NCI-H226 (cell line): Measurements from ENCODE around the gene CACNA1H.

ENCODE experiments used
- DNase-seq: peaks from one replicate; pipeline ENCODE4 v3.0.0-alpha.2; 2015

CACNA1H gene

GRCh38 chr16:1152651-1153259 lies at the start of gene CACNA1H:
CACNA1H (plus strand) TSS chr16:1153106; CDS start chr16:1153738, 632 bp downstream.
- no peak for DNase-seq

DNA sequence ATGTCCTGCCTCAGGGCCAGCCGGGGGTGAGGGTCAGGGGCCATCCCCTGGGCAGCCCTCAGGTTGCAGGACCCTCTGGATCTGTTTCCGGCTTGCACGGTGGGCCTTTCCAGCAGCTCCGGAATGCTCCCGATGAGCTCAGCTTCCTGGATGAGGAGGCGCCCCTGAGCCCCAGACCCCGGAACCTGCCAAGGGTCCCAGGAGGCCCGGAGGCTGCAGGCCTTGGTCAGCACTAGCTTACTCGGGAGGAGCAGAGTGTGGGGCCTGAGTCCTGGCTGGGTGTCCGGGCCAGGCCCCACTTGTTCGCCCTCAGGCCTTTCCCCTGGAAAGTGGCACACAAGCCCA lies 49.3 kb upstream of the CACNA1H start:
- no peak for DNase-seq

DNA sequence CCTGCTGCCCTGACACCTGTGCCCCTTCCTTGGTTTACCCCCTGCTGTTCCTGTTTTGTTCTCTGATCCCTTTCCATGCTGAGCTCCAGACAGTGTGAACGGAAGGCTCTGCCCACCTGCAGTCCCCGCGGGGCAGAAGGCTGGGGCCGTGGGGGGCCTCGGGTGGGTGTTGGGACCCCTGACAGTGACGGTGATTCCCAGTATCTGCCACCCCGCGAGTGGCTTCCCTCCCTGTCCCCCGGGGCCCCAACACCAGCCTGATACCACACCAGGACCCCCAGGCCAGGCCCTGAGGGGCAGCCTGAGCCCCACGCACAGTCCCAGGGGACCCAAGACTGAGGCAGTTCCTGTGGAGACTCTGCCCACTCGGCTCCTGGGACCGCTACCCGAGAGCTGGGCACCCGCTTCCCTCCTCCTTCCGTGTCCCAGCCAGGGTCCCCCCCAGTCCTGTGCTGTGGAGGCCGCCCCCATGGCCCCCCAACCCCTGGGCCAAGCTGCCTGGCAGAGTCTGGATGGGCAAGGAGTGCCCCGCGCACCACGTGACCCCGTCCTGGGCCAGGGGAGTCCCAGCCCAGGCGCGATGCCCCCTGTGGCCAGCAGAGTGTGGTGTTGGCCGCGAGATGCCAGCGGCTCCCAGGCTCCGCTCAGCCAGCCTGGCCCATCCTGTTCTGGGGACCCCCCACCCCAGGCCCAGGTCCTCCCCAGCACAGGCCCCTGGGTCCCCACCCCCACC lies 46.9 kb upstream of the CACNA1H start:
- DNase-seq, result peak; percentile 57

DNA sequence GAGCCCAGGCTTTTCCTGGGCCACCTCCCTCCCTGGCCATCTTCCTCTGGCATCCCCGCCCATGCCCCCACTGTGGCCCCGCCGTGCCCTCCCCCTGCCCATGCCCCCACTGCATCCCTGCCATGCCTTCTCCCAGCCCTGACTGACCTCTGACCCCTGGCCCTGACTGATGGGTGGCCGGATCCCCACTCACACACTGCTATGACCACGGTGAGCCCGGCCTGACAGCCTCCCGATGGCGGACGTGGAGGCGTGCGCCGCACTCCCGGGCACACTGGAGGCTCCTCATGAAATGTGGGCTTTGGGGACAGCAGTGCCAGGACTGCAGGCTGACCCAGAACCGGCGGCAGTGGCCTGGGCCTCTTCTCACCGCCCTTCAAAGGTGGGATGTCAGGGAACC lies 46.2 kb upstream of the CACNA1H start:
- no peak for DNase-seq

- DNase-seq, result no peak
Observed at GRCh38 chr16:1107141-1107540, 45.8 kb upstream of the CACNA1H start.

DNA sequence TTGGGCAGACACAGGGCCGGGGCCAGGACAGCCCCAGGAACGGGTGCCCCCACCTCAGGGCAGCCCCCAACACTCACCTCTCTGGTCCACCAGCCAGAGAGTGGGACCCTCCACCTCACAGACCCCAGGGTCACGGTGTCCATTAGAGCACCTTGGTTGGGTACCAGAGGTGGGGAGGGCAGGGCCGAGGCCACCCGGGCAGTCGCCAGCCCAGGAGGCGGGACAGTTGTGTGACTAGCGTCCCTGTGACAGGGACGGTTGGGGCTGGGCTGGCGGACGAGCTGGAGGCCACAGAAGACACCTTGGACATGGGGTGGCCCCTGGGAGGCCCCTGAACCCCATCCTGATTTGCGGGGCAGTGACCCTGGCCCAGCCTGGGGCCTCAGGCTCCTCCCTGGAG lies 45.2 kb upstream of the CACNA1H start:
- DNase-seq, result no peak

DNA sequence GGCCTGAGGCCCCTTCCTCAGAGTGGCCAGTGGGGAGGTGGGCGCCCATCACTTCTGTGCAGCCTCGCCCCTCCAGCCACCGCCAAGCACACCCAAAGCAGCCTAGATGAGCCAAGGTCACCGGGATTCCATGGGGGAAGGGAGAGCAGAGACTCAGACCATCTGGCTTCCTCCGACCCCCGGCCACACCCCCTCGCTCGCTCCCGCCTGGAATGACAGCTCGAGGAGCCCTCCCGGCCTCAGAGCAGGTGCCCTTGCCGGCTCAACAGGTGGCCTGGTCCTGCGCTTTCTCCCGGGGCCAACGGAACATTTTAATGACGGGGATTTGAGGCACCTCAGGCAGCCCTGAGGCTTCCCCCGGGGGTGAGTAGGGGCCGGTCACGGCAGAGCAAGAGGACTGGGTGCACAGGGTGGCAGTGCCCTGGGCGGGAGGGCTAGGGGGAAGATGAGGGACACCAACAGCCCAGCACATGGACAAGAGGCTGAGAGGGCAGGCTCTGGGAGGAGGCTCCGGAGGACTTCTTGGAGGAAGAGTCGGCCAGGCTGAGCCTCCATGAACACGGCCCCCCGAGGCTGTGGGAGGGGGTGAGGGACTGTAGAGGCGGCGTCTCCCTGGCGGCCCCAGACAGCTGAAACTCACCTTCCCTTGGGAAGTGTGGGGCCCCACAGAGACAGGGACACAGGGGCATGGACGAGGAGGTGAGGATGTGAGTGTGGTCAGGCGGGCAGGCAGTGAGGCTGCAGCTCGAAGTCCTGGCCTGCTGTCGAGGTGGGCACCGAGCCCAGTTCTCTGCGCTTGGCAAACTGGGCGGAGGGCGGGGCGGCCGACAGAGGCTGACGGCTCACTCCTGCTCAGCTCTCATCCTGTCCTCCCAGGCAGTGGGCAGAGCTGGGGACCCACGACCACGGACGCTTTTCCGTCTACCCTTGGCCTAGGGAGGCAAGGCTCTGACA lies 44.3 kb upstream of the CACNA1H start:
- DNase-seq, result peak; percentile 66

DNA sequence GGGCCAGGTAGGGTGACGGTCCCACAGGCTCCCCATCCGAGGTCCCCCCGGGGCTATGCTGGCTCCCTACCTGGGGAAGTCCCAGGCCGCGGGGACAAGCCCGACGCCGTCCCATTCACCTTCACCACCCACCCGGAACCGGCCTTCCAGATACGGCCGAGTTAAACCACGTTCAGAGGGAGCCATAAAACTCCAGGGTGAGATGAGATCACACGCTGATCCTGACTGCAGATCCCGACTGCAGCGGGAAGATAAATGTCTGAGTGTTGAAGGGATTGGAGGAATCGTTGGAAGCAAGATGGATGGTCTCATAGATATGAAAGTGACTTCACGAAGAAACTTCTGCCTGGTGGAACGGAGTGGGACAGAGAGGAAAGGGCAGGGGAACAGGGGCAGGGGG lies 43.3 kb upstream of the CACNA1H start:
- DNase-seq, result no peak

DNA sequence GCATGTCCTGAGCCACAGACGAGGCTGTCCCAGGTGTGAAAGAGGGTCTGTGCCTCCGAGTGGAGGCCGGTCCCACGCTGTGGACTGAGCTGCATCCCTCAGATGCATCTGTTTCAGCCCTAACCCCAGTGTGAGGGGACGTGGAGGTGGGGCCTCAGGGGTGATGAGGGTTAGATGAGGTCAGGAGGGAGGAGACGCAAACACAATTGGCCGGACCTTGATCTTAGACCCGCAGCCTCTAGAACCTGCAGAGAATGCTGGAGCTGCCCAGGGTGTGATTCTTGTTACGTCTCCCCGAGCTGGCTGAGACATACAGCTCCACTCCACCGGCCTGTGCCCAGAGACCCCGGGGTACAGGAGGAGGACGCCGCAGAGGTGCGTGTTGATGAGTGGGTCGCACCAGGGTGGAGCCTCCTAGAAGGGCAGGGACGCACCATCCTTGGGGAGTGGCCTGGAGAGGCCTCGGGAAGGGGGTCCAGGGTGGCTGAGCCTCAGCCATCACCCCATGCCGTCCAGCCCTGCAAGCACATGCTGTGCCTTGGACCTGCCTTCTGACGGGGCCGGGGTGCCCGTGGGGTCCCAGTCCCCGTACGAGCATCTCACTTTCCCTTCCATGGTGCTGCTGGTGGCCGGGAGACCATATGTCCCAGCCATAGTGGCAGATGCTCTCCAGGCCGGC lies 40.3 kb upstream of the CACNA1H start:
- no peak for DNase-seq

DNA sequence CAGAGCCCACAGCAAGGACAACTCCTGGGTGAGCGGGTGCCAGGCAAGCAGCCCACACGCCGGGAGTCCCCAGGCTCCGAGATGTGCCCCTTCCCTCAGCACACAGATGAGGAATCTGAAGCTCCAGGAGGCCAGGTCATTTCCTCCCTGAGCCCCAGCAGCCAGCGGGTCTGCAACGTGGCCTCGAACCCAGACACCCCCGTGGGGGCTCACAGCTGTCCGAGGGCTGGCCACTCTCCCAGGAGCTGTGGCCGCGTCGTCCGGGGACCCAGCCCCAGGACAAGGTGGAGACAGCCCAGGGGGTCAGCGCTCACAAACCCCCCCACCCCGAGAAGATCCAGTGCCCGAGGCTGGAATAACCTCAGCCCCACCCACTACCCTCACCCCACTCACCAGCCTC lies 39.4 kb upstream of the CACNA1H start:
- DNase-seq, result no peak

GRCh38 chr16:1113889-1114526 lies 38.9 kb upstream of the CACNA1H start:
- DNase-seq, result no peak

DNA sequence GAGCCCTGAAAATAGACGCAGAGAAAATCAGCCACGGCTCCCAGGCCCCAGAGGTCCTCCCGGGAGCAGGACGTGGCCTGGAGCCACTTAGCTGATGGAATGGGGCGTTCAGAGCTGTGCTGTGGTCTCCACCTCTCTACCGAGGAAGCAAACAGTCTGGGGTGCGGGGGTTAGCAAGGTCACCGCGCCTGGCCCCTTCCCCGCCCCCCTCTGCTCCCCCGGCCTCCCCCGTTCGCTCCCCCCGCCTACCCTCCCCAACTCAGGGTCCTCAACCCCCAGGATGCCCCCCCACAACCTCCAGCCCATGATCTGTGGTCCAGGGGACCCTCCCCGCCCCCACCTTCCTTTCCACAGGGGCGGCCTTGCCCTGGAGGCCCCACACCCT lies 36.2 kb upstream of the CACNA1H start:
- no peak for DNase-seq

DNA sequence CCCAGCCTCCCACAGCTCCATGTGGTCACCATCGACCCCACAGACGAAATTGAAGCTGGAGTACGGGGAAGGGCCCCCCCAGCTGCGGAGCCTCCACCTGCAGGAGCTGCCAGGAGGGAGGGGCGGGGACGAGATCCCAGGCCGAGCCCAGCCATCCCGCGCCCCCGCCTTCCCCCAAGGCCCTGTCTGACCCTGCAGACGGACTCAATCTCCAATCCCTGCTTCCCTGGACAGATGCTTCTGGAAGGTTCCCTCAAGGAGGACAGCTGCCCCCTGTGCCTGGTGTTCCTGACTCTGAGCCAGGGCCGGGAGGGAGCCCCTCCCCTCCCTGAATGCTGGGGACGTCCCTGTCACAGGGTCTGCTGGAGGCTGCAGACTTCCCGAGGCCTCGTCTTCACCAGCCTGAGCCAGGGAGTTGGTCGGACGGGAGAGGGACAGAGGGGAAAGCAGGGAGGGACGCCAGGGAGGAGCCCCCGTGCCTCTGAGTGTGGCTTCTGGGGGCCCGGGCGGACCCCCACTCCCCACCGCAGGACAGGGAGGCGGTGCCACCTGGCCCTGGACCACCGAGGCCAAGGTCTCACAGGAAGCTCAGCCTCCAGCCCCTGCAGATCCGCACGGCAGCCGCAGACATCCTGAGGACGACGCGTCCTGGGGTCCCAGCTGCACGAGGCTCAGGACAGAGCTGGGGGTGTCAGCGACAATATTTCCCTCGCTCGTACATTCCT lies 35.6 kb upstream of the CACNA1H start:
- no peak for DNase-seq

DNA sequence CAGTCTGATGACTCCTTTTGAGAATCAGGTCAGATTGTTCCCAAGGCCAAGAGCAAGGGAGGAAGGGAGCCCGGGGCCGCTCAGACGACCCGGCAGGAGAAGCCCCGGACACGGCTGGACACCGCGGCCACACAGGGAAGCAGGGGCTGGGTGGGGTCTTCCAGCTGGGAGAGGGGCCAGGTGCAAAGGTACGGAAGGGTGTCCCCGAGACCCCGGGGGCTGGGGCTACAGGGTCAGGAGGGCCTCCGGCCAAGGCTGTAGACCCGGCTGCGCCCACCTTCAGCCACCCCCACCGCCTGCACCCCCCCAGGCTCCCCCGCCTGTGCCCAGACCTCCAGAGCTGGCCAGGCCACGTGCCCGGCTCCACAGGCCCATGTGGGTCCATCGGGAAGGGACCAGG lies 35.0 kb upstream of the CACNA1H start:
- DNase-seq, result no peak

DNA sequence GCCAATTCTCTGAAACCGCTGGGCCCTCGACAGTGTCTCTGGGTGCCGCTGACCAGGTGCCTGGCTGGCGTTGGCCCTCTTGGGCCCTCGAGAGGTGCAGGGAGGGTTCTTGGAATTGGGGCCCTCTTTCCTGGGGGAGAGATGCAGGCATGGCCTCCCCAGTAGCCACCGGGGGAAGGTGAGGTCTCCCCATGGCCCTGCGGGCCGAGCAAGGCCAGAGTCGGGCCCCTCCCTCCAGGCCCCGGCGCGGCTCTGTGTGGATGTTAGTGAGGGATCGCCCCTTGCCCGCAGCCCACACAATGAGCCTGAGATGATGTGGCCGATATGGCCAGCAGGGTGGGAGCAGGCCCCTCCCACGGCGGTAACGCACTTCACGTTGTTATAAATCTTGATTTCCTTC lies 33.8 kb upstream of the CACNA1H start:
- no peak for DNase-seq

- DNase-seq, result no peak
Observed at GRCh38 chr16:1119766-1120576, 32.9 kb upstream of the CACNA1H start.

- DNase-seq, result no peak
Observed at GRCh38 chr16:1120577-1120941, 32.3 kb upstream of the CACNA1H start.

DNA sequence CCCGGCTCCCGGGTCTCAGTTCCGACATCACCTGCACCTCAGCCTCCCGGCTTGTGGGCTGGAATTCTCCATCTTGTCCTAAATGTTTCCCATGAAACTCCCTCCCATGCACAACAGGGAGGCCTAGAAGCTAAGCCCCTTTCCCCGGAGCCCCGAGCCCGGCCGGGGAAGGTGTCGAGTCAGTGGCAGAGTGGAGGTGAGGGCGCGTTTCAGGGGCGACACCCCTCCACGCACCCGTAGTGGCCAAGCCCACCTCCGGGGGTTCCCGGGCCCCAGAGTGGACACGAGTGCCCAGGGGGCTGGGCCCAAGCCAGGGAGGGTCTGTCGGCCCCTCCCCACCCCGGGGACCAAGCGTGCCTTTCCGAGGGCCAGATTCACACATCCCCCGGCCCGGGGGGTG lies 31.9 kb upstream of the CACNA1H start:
- no peak for DNase-seq

- no peak for DNase-seq
Observed at GRCh38 chr16:1121601-1122397, 31.1 kb upstream of the CACNA1H start.

DNA sequence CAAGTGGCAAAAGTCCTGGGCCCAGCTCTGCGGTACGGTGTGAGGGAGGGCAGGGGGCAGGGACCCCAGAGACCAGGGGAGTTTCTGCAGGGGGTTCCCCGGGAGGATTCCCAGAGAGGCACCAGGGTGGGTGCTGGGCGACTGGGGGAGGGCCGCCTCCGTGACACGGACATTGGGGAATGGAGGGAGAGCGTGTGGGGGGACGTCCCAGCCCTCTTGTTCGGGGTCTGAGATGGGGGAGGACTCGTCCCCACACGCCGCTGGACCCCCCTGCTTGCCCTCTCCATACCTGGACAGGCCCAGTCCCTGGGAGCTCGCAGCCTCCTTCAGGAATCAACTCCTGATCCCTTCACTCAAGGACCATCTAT lies 30.5 kb upstream of the CACNA1H start:
- no peak for DNase-seq
